ENCODE data around the gene CHD5. TPM values are rescaled to one million over a fixed set of nuclear protein-coding genes. Genes with fewer than 3 reads are reported as not detected.

Gene CHD5
- total RNA-seq, 1 experiment from 2014 or later, result 6.1 TPM

DNA sequence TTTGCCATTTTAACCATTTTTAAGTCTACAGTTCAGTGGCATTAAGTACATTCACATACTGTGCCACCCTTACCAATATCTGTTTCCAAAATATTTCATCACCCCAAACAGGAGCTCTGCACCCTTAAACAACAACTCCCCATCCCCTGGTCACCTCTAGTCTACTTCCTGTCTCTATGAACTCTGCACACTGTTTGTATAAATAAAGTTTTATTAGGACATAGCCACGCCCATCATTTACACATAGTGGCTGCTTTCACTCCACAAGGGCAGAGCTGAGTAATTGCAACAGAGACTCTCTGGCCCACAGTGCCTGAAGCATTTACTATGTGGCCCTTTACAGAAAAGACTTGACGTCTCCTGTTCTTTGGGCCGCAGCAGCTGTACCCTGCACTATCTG lies 104.4 kb downstream of the CHD5 start:
- H2AFZ ChIP-seq (ENCODE audit: low read depth, low read length, poor library complexity, severe bottlenecking), result no peak overlapping the region
- no peaks in the 10 kb centered on the region for H3K79me2 ChIP-seq (ENCODE audit: insufficient read depth, low read length)
- H3K4me3 ChIP-seq (replicated peaks in 1 of 2; ENCODE audit: low read depth in 1 of 2, low read length in 2 of 2), result no peak overlapping the region
- no peaks in the 10 kb centered on the region for H4K20me1 ChIP-seq (ENCODE audit: insufficient read depth)
- H3K27me3 ChIP-seq (ENCODE audit: insufficient read depth, low read length), result no peaks in the 10 kb centered on the region
- DNase-seq (ENCODE audit: low read depth, low spot score) (no peak), ATAC-seq (peak; percentile 35; the same call in 1 of the 2 replicates)
- no peak overlapping the region for H3K27ac ChIP-seq (ENCODE audit: low read depth, low read length)
- intact Hi-C loops (cut with micrococcal nuclease), result no loop called here
- H3K9ac ChIP-seq (ENCODE audit: low read length), result no peak overlapping the region
- ChIA-PET POLR2A (no interaction called here), RAD21 (ENCODE audit: low non-redundant PET in 1 of 2, low total read pairs in 2 of 2, uncharacterized antibody in 2 of 2, unreplicated experiment in 2 of 2) (no interaction called here), CTCF (no interaction called here)
- H3K9me2 ChIP-seq (ENCODE audit: insufficient read depth), result no peaks in the 10 kb centered on the region
- H3K4me1 ChIP-seq (ENCODE audit: control insufficient read depth in 1 of 2, insufficient read depth in 2 of 2, low read length in 2 of 2), result peaks cover 11 to 18% of the 10 kb centered on the region in 2 experiments
- no peak overlapping the region for H3K4me2 ChIP-seq (ENCODE audit: low read length)
- H3K9me3 ChIP-seq (ENCODE audit: control insufficient read depth in 1 of 2, insufficient read depth in 1 of 2, low read depth in 1 of 2, low read length in 2 of 2), result no peaks in the 10 kb centered on the region
- TF ChIP-seq POLR2A (IDR thresholded peaks at IDR 0.05; ENCODE audit: borderline replicate concordance, extremely low read depth, insufficient read depth, insufficient read length), result no peak
- TF ChIP-seq RAD21 (IDR thresholded peaks at IDR 0.05; ENCODE audit: low read depth), result no peak
- TF ChIP-seq FOSL1 (IDR thresholded peaks at IDR 0.05; ENCODE audit: low read depth), result no peak
- no peak for TF ChIP-seq SP1 (IDR thresholded peaks at IDR 0.05; ENCODE audit: low read depth)
- TF ChIP-seq EZH2phosphoT487 (IDR thresholded peaks at IDR 0.05; ENCODE audit: borderline replicate concordance), result no peak
- TF ChIP-seq, protein P1, sequence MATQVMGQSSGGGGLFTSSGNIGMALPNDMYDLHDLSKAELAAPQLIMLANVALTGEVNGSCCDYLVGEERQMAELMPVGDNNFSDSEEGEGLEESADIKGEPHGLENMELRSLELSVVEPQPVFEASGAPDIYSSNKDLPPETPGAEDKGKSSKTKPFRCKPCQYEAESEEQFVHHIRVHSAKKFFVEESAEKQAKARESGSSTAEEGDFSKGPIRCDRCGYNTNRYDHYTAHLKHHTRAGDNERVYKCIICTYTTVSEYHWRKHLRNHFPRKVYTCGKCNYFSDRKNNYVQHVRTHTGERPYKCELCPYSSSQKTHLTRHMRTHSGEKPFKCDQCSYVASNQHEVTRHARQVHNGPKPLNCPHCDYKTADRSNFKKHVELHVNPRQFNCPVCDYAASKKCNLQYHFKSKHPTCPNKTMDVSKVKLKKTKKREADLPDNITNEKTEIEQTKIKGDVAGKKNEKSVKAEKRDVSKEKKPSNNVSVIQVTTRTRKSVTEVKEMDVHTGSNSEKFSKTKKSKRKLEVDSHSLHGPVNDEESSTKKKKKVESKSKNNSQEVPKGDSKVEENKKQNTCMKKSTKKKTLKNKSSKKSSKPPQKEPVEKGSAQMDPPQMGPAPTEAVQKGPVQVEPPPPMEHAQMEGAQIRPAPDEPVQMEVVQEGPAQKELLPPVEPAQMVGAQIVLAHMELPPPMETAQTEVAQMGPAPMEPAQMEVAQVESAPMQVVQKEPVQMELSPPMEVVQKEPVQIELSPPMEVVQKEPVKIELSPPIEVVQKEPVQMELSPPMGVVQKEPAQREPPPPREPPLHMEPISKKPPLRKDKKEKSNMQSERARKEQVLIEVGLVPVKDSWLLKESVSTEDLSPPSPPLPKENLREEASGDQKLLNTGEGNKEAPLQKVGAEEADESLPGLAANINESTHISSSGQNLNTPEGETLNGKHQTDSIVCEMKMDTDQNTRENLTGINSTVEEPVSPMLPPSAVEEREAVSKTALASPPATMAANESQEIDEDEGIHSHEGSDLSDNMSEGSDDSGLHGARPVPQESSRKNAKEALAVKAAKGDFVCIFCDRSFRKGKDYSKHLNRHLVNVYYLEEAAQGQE (IDR thresholded peaks at IDR 0.05; ENCODE audit: low read depth), result no peak
- BruUV-seq (replicated peaks), result TSS peak; percentile 42
- no peaks in the 10 kb centered on the region for H3K36me3 ChIP-seq (ENCODE audit: control insufficient read depth in 1 of 2, insufficient read depth in 2 of 2, low read length in 2 of 2)
